GM20000 (cell line): Measurements from ENCODE around the gene MRGPRD.

Experiments used
- DNase-seq: peaks from one replicate; pipeline ENCODE4 v3.0.0; 2012; ENCODE audit warnings: low spot score
- CTCF ChIP-seq: IDR thresholded peaks from 2 replicates; pipeline ENCODE4 v1.5.1; 2012; ENCODE audit warnings: mild to moderate bottlenecking, control low read depth; ENCODE audit errors: extremely low read depth, missing control alignments

The MRGPRD gene

GRCh38 chr11:68931911-68932310 is 48.9 kb downstream of the MRGPRD start:
- no peak for TF ChIP-seq CTCF
- no peak for DNase-seq

DNA sequence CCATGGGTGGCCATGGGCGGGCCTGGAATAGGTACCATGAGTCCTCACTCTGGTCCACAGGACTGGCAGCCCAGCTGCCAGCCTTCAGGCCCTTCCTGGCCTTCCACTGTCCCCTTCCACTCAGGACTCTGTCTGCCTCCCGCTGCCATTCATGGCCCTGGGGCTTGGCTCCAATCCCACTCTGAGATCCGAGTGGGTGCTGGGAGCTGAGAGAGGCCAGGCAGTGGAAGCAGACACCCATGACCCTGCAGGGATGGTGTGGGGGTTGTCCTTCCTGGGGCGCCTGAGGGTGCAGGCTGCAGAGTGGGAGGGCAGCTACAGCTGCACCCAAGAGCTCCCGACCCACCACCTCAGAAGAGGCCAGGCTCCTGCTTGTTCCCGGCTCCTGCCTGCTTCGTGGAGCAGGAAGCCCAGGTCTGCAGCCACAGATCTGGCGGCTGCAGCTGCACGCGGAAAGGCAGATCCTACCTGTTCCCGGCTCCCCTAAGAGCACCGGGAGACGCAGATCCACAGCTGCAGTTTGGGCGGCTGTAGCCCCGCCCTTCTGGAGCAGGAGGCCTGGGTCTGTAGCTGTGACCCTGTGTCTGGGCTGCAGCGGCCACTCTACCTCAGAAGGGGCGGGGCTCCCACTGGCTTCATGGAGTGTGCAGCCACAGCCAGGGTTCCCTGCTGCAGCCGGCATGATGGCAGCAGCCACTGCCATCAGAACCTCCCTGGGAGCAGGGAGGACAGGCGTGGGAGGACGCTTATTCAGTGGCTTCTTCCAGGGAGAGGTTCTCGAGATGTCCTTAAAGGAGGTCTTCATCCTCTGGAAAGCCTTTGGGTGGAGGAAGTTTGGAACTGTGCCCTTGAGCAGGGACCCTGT is 49.6 kb downstream of the MRGPRD start:
- no peak for TF ChIP-seq CTCF
- DNase-seq = no peak
